LoVo (cell line): ENCODE data around the gene GRB2.
"Not testable (repeated sequence)": the region's sequence is repeated elsewhere in the genome, so short reads cannot be mapped to it uniquely, and the experiment has no call there.

Experiments
- DNase-seq: peaks from one replicate; pipeline ENCODE4 v3.0.0-alpha.2; 2016; ENCODE audit warnings: low spot score

GRB2 gene

GRCh38 chr17:75285123-75285522, 120.4 kb downstream of the GRB2 start:
- DNase-seq: no peak

GRCh38 chr17:75280189-75280588, 125.3 kb downstream of the GRB2 start:
- DNase-seq: not testable (repeated sequence)

- no peak for DNase-seq
These were observed 127.8 kb downstream of the GRB2 start for GRCh38 chr17:75277664-75278071.

DNA sequence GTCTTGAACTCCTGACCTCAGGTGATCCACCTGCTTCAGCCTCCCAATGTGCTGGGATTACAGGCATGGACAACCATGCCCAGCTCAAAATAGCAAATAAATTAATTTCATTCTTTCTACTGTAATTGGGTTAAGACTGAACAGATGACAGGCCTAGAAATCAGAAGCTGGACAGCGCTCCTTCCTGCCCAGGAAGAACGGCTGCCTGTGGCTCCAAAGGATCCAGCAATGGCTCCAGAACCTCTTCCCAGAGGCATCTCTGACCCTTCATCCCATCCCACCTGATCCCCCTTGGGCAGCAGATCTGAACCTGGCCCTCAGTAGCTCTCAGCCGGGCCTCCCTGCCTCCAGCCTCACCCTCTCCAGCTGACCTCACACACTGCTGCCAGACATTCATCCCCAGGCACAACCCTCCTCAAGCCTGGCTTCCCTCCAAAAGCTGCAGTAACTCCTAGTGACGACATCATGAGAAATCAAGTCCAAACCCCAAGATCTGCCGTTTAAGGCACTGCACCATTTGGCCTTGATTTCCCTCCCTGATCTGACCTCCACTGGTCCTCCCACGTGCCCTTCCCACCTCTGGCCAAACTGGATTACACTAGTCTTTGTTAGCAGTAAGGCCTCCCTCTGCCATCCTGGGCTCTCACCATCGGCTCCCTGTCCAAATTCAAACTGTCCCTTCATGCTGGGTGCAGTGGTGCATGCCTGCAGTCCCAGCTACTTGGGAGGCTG, 131.3 kb downstream of the GRB2 start:
- no peak for DNase-seq

DNA sequence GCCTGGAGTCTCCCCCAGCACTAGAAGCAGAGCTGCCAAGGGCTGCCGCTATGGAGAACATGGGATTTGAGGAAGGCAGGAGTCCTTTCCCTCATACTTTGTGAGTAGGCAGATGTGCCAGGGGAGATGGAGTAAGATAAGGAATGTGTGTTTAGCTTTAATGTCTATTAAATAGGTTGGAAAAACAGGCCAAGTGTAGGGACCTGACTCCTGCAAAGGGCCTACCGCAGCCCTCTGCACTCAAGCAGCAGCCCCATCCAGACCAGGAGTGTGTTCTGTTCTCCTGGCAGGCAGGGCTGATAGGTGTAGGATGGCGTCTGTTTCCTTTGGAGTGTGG, 132.7 kb downstream of the GRB2 start:
- DNase-seq: no peak

GRCh38 chr17:75271955-75272847, 133.3 kb downstream of the GRB2 start:
- DNase-seq: no peak

- peak; percentile 88 for DNase-seq
These were observed 134.1 kb downstream of the GRB2 start for GRCh38 chr17:75271233-75271954.

DNA sequence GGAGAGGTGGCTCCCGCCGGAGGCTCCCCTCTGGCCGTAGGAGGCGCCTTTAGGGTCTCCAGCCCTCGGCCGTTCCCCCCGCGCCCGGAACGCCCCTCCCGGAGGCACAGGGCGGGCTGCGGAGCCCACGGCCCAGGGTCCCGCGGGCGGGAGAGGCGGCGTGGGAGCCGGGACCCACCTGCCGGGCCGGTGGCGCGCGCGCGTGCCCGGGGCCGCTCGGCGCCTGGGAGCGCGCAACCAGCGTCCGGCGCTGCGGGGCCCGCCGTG, 134.6 kb downstream of the GRB2 start, which contains the start of gene MIF4GD:
TSS of gene MIF4GD (minus strand) at position 266 of the 267 bp plus-strand sequence. CDS start 1,036 bp downstream, outside the sequence.
- no peak for DNase-seq

DNA sequence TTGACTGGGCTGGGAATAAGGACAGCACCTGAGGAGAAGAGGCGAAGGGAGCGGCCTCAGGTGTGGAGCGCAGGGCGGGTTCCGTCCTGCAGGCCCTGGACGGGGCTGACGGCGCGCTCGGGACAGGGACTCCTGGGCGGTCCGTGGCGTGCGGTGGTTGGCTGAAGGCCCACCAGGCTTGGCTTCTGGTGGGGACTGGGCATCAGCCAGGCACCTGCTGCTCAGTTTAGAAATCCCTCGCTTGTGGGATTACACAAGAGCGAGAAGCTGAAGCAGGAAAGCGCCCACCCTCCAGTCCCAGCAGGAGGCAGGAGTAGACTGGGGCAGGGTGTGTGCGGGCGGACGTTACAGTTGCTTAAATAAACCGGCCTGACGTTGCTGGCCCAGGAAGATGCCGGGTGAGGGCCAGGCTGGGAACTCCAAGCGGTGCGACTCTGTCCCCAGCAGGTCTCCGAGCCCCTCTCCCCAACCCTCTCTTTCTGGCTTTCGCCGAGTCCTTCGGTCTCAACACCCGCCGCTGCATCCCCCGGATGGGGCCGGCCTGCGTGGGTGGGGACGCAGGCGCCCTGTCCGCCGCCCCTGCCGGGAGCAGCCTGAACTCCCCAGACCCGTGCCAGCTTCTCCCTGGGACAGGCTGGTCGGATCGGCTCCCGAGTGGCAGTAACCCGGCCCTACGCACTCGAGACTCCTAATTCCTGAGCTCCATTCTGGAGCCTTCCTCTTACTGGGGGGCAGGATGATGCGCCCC, 135.1 kb downstream of the GRB2 start:
- peak; percentile 70 for DNase-seq

- DNase-seq: no peak
These were observed 135.6 kb downstream of the GRB2 start for GRCh38 chr17:75269844-75270217.
